ENCODE measurements around the gene SCARF1. TPM values are rescaled to one million over a fixed set of nuclear protein-coding genes. Genes with fewer than 3 reads are reported as not detected.
"Not testable (repeated sequence)": the region's sequence is repeated elsewhere in the genome, so short reads cannot be mapped to it uniquely, and the experiment has no call there.

SCARF1 gene
- total RNA-seq = 100 to 1,000 TPM in 2 of 7 donors, 10 to 100 TPM in 5; 55.5 to 112 (median 66.5) TPM
- 10 to 100 TPM in 2 of 3 donors, 1 to 10 TPM in 1; 5.1 to 31.2 (median 13.6) TPM for polyA plus RNA-seq
- long read RNA-seq, donor 1, transcript SCARF1-201 (11 exons, 3,443 nt) = major isoform, 6 of 8 reads
- long read RNA-seq, donor 1, partial matches to known transcripts = 0 of 8 reads
- long read RNA-seq, donor 1, other reads (novel, unspliced or antisense) = 0 of 8 reads
- long read RNA-seq, donor 2, partial matches to known transcripts = 0 of 5 reads
- long read RNA-seq, donor 2, other reads (novel, unspliced or antisense) = 0 of 5 reads

- no peaks in the 10 kb centered on the region for H3K9me3 ChIP-seq
- H3K4me3 ChIP-seq = peak within 1 kb of the TSS; percentile 27 to 84 (median 66)
- intact Hi-C loops (cut with DNase I; ENCODE audit: low total_unique reads) = no loop called here
- WGBS, 5 donors = 25 to 33% (median 28%) methylated on average over 19 to 25 of the region's 25 CpGs
- TF ChIP-seq CTCF (IDR thresholded peaks at IDR 0.05 in 8 of 11, conservative IDR thresholded peaks at IDR 0.05 in 3 of 11) = no peak
- peak in 1 of 3 donors; percentile 28 for TF ChIP-seq POLR2A (IDR thresholded peaks at IDR 0.05)
- peak; percentile 84 to 91 (median 86) for TF ChIP-seq POLR2AphosphoS5 (IDR thresholded peaks at IDR 0.05)
- H3K27ac ChIP-seq = peak within 1 kb of the TSS; percentile 71 to 99 (median 86)
- no peaks in the 10 kb centered on the region for H3K27me3 ChIP-seq (replicated peaks in 1 of 7)
- peaks cover 46 to 80% (median 66%) of the 10 kb centered on the region in 6 donors for H3K4me1 ChIP-seq
- H3K36me3 ChIP-seq = peaks cover 0 to 33% (median 4%) of the 10 kb centered on the region in 6 donors
- DNase-seq = peak; percentile 89
Observed at GRCh38 chr17:1645207-1646171, at the start of gene SCARF1. Gene SCARF1, minus strand, starts transcription at chr17:1645732. Its CDS starts 35 bp downstream, at chr17:1645697.

- DNase-seq = no peak
- no peak overlapping the region for H3K4me3 ChIP-seq
- no peak for TF ChIP-seq POLR2A (IDR thresholded peaks at IDR 0.05)
- TF ChIP-seq POLR2AphosphoS5 (IDR thresholded peaks at IDR 0.05) = no peak
- TF ChIP-seq CTCF (IDR thresholded peaks at IDR 0.05 in 8 of 11, conservative IDR thresholded peaks at IDR 0.05 in 3 of 11) = no peak
- H3K27me3 ChIP-seq (replicated peaks in 1 of 7) = no peaks in the 10 kb centered on the region
- intact Hi-C loops (cut with DNase I; ENCODE audit: low total_unique reads) = no loop called here
- H3K27ac ChIP-seq = no peak overlapping the region
- H3K4me1 ChIP-seq = no peaks in the 10 kb centered on the region
- H3K9me3 ChIP-seq = no peaks in the 10 kb centered on the region
- 83 to 94% (median 93%) methylated on average over 7 of the region's 7 CpGs for WGBS, 5 donors
- no peaks in the 10 kb centered on the region for H3K36me3 ChIP-seq
Observed at GRCh38 chr17:1693339-1693738, 47.8 kb upstream of the SCARF1 start.

- 89 to 97% (median 92%) methylated on average over 4 to 8 of the region's 8 CpGs for WGBS, 5 donors
Observed at GRCh38 chr17:1690544-1691221, 45.2 kb upstream of the SCARF1 start.

GRCh38 chr17:1688405-1688804 is 42.9 kb upstream of the SCARF1 start:
- H3K9me3 ChIP-seq; intact Hi-C loops (cut with DNase I; ENCODE audit: low total_unique reads); DNase-seq; H3K4me3 ChIP-seq; H3K27me3 ChIP-seq (replicated peaks in 1 of 7); H3K27ac ChIP-seq; H3K36me3 ChIP-seq: not testable (repeated sequence)
- 69 to 98% (median 79%) methylated on average over 5 to 6 of the region's 6 CpGs for WGBS, 5 donors
- peaks cover 4 to 18% (median 15%) of the 10 kb centered on the region in 6 donors for H3K4me1 ChIP-seq

More at GRCh38 chr17:1690544-1691221, 45.2 kb upstream of the SCARF1 start:
- intact Hi-C loops (cut with DNase I; ENCODE audit: low total_unique reads) = no loop called here
- no peak overlapping the region for H3K4me3 ChIP-seq
- no peak overlapping the region for H3K27ac ChIP-seq
- H3K27me3 ChIP-seq (replicated peaks in 1 of 7) = no peaks in the 10 kb centered on the region
- no peaks in the 10 kb centered on the region for H3K9me3 ChIP-seq
- DNase-seq = no peak
- H3K36me3 ChIP-seq = no peaks in the 10 kb centered on the region
- no peak for TF ChIP-seq CTCF (IDR thresholded peaks at IDR 0.05 in 8 of 11, conservative IDR thresholded peaks at IDR 0.05 in 3 of 11)
- TF ChIP-seq POLR2A (IDR thresholded peaks at IDR 0.05) = no peak
- TF ChIP-seq POLR2AphosphoS5 (IDR thresholded peaks at IDR 0.05) = no peak
- H3K4me1 ChIP-seq = peaks cover 0 to under 1% (median 0%) of the 10 kb centered on the region in 6 donors
